Hematopoietic multipotent progenitor cell treated with erythropoietin and hydrocortisone succinate and interleukin-3 and kit ligand, for 4 days (in vitro differentiated cells): Measurements from ENCODE around the gene BIVM.
A peak's percentile ranks its signal among the peaks of the same experiment; 100 is the strongest.

Experiments used
- DNase-seq: peaks from one replicate; pipeline ENCODE4 v3.0.0-alpha.2; 2015

Gene BIVM

DNA sequence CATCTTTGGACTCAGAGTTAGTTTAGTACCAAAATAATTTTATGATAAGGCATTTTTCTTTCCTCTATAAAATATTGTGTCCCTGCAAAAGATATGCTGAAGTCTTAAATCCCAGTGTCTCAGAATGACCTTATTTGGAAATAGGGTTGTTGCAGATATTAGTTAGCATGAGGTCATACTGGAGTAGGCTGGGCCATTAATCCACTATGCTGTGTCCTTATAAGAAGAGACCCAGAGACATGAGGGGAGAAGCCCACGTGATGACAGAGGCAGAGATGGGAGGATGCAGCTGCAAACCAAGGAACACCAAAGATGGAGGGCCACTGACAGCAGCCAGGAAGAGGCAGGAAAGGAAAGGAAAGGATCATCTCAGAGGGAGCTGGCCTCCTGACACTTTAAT is 6.5 kb upstream of the BIVM start:
- DNase-seq = no peak

DNA sequence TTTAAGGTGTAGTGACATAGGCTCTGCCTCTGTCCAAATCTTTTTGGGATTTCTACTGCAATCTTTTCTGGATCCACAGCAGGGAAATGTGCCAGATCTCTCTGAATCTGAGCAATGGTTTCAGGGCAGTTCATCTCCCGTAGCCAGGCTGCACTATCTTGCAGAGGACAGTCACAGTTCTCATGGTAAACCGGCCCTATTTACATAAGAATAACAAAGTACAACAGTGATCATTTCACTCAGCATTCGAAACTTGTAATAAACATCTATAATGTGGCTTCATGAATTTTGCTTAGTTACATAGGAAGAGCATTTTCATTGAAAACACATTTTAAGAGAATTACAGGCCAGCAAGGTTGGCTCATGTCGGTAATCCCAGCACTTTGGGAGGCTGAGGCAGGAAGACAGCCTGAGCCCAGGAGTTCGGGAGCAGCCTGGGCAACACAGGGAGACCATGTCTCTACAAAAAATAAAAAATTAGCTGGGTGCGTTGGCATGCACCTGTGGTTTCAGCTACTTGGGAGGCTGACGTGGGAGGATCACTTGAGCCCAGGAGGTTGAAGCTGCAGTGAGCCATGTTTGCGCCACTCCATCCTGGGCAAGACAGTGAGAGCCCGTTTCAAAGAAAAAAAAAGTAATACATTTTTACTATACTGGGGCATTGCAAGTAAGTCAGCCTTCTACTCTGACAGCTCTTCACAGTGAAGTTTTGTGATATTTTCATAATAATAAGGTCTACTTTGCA is 5.1 kb upstream of the BIVM start:
- DNase-seq = no peak

DNA sequence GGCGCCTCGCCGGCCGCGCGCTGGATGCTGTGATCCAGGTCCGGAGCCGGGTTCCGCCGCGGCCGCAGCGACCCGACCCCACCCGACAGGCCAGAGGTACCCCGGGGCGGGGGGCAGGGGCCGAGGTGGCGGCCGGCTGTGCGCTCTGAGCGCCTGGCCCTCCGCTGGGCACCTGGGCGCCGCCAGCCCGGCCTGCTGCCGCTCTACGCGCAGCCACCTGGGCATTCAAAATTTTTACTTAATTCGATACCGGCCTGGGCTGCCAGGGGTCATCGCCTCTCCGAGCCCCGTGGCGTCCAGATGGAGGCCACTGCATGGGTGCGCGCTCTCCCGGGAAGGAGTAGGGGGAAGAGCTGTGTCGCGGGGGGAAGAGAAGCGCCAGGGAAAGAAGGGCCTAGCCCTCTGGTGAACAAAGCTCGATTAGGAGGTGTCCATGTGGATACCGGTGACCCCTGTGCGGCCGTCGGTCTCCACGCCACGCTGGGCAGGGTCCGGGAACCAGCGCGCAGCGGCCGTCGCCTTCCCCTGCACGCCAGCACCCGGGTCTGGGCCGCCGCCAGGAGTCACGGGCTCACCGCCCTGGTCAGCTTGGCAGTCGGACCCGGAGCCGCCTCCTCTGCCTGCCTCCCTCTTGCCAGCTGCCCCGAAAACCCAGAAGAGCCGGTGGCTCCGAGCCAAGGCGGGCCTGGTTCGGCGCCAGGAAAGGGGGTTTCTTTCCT is 666 bp downstream of the BIVM start:
- no peak for DNase-seq

DNA sequence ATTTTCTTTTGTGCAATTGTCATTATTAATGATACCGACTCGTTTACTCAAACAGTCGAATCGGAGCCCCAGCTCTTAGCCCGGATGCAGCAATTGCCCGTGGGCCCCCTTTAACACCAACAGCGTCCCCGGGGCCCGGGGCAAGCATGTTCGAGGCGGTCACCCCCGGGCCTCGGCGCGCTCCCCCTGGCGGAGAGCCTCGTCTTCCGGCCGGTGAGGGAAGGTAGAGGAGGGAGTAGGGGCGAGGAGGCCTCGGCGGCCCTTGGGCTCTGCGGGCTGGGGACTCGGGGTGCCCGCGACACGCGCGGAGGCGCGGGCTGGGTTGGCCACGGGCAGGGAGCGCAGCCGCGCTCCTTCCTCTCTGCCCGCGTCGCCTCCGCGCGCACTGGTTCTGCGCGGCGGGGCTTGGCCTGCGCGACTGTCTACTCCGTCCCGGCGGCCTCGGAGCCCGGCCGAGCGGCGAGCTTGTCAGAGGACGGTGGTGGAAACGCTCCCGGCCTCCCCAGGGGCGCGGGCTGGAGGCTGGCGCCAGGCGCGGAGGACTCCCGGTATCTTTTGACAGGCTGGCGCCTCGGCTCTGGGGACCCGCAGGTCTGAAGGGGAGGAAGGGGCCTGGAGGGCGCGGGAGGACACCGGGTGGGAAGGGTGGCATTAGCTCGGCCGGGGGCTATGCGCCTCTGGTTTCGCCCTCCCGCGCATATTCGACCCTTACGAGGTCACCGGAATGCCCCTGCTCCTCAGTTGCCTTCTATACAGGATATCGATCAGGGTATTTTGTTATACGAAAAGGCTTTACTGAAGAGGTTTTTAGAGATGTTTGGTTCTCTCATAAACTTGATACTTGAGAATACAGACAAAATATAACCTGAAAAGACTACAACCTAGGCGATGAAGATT is 1.5 kb downstream of the BIVM start:
- peak; percentile 95 for DNase-seq

DNA sequence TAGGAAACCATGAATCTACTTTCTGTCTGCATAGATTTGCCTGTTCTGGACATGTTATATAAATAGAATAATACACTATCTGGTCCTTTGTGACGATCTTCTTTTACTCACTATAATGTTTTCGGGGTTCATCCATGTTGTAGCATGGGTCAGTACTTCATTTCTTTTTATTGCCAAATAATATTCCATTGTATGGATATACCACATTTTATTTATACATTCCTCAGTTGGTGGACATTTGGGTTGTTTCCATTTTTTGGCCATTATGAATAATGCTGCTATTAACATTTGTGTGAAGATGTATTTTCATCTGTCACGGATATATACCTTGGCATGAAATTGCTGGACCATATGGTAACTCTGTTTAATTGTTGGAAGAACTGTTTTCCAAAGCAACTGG is 6.8 kb downstream of the BIVM start:
- no peak for DNase-seq

DNA sequence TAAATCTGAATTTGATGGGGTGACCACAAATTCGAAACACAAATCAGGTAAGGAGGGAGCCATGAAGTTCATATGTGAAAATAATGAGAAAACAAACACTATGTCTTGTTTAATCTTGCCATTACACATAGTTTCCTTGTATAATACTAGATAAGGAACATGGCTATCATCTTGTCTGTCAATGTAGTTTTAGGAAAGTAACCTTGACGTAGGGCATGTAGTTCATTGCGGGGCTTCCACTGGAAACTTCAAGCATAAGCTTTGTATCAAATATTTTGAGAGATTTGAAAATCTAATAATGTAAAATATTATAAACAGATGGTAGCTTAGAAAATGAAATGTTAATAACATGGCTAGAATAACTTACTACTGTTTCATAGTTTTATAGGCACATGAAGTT is 8.8 kb downstream of the BIVM start:
- no peak for DNase-seq

DNA sequence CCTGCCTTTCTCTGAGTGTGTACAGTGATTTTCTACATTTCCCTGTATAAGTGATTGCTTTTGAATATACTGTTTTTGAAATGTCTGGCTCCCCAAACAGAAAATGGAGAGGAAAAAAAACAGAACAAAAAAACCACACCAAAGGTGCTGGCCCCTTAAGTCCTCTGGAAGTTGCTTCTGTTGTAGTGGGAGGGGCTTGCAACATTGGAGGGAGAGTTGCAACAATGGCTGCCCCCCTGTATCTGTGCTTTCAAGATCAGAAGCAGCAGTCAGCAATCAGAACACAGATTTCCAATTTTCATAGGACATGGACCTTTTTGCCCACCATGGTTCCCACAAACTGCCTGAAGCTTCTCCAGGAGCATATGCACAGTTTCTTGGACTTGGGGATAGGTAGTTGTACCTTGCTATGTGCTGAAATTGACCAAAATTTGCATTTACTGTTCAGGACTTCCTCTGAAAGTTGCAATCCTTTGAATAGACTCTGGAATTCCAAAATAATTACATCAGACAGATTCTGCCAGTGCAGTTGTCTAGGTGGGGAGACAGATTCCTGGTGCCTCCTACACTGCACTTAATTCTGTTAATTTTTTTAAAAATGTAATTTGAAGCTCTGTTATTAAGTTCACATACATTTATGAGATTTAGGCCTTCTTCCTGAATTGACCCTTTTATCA is 13.8 kb downstream of the BIVM start:
- peak; percentile 54 for DNase-seq

DNA sequence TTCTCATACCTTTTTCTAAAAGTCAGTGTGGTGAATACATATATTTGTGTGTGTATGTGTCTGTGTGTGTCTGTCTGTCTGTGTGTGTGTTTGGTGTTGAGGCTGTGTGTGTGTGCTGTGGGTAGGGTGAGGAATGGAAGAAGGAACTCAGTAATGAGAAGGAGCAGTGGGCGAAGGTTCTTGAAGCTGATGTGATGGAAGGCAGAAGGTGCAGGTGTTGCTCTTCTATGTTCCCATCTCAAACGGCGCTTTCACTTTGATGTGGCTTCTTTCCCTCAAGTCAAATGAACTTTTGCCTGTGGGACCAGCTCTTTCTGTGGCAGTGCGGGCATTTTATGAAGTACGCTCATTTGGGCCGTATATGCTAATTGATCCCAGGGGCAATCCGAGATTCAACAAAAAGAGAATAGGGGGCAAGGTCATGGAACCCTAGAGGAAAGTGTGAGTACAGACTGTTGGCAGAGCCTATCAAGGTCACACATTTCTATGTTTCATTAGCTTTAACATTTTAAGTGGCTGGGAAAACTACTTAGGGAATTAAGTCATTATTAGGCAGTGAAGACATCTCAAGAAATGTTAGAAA is 15.2 kb downstream of the BIVM start:
- no peak for DNase-seq

DNA sequence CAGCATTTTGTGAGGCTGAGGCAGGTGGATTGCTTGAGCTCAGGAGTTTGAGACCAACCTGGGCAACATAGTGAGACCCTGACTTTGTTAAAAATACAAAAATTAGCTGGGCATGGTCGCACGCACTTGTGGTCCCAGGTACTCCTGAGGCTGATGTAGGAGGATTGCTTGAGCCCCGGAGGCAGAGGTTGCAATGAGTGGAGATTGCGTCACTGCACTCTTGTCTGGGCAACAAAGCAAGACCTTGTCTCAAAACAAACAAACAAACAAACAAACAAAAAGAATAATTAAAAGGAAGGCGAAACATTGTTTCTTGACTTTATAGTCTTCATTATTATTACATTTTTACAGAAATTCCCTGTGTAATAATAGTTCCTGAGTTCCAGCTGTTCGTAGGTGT is 15.9 kb downstream of the BIVM start:
- no peak for DNase-seq

DNA sequence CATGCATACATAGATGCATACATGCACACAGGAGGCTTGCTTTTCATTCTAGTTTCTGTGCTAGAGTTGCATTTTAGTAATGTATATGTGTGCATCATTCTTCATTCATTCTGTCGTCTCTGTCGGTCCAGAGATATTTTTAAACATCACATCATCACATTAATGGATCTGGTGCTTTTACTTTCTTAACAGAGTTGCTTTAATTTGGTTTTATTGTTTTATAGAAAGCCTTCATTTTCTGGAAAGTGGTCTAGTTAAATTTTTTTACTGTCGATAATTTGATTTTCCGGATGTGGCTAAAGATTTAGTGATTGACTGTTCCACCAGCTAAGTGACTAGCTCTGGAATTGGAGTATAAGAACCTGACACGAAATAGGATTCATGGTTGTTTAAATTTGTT is 16.9 kb downstream of the BIVM start:
- DNase-seq = no peak

DNA sequence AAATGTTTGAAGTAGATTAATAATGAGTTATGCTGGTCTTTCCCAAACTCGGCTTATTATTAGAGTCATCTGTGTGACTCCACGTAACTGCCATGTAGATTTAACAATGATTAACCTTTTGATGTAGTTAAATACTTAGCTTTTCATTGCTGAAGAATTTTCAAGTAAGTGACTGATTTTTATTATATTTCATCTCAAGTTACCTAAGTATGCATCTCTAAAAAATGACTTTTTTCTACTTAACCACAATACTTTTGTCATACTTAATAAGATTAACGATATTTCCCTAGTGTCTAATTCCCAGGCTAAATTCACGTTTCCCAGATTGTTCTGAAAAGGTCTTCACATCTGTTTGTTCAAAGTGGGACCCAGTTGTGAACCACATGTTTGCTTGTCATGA is 17.8 kb downstream of the BIVM start:
- DNase-seq = no peak

DNA sequence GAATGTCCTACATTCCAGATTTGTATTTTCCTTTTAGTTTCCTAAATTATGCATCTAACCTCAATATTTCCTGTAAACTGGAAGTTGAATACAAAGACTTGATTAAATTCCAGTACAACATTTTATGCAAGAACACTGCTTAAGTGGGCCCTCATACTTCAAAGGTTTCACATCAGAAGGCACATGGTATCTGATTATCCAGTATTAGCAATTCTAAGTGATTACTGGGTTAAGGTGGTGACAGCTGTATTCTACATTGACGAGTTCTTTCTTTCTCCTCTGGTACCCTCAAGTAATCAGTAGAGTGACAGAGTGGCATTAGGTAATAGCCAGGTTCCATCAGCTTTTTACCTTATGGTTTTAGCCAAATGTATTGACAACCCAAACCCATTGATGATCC is 18.3 kb downstream of the BIVM start:
- DNase-seq = no peak

DNA sequence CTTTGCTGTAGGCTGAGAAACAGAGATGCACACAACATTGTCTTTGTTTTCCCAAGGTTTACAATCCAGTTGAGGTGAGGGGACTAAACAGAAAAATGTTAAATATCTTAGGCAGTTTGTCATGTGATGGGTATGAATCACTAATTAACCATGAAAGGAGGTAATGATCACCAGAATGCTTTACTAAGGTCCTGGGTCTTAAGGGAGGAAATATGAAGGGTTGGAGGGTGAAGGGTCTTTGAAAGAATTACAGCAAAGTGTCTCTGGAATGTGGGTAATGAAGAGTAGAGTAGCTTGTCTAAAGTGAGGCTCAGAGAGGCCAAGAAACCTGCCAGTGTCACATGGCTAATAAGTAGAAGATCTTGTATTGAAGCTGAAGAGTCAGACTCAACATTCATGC is 19.0 kb downstream of the BIVM start:
- no peak for DNase-seq

DNA sequence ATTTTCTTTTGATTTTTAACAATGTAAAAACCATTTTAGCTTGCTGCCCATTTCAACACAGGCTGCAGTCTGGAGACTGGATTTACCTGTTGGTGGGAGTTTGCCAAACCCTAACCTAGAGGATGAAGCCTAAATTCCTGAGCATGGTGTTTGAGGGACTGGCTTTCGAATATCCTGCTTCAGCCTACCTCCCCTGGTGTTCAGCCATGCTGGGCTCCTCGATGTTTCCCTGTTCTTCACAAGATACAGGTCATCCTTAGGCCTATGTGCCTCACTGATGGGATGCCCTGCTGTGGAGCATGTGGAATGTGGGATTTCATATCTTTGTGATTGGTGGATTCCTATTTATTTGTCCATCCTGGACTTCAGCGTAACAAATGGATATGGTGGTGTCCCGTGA is 26.5 kb downstream of the BIVM start:
- no peak for DNase-seq

DNA sequence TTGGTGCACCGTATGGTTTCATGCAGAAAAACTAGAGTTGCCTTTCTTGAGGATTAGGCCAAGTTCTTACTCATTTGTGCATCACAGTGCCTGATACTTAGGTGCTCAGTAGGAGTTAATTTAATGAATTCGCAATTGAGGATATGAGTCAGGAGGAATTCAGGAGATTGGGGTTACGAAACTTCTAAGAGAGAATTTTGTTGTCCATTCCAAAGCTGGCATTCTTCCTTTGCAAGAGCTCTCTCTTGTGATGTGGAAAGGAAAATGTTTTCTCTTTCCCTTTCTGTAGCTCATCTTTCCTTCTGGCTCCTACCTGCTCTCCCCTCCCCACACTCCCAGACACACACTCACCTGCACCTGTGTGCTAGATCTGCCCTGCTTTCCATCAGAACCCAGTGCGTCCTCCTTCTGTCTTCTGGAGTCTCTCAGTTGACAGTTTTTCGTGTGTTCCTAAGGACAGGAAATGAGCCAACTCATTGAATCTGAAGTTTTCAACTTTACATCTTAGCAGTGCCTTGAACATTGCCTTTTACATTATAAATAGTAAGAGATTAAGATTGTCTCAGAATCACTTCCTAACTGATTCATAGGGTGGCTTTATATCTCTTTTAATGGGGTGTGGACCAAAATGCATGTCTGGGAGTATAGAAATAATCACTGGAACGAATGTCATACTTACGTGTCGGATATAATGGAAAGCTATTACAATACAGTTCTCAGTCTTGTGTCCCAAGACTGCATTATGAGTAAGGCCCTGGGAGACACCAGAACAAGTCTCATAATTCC is 27.2 kb downstream of the BIVM start:
- no peak for DNase-seq

DNA sequence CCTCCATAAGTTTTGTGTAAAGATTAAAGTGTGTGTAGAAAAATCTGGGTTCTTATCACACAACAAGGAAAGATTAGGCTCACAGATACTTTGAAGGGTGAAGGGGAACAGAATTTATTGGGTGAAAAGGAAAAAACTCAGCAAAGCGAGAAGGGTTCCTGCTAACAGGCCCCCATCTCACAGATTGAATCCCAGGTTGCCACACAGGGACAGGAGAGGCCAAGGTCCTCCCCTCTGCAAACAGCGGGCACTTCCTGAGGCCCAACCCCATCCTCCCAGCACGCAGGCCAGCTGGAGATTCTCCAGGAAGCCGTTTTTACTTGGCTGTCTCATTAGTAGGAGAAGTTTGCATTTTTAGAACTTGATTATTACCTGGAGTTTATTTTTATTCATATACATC is 31.7 kb downstream of the BIVM start:
- no peak for DNase-seq

DNA sequence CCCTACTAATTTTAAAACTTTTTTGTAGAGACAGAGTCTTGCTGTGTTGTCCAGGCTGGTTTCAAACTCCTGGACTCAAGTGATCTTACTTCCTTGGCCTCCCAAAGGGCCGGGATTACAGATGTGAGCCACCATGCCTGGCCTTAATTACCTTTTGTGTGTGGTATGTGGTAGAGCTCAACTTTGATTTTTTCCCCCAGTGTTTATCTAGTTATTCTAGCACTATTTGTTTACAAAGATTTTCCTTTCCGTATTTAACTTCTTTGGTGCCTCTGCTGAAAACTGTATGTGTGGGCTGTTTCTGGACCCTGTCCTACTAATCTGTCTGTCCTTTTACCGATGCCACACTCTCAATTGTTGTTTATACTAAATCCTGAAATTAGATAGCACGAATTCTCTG is 37.6 kb downstream of the BIVM start:
- no peak for DNase-seq

DNA sequence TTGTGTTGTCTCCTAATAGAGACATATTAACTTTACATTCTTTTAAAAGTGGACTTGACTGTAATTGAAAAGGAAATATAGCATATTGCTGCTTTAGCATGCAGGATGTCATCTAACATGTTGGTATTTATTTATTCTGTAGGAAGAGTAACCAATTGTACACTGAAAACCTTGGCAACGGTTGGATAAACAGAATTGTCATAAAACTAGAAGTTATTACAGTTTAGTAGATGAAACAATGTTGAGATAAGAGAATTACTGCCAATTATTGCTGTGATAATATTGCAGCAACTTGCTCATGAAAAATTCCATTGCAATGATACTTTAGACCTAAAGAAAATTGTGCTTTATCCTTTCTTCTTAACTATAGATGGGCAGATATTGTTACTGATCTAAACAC is 39.4 kb downstream of the BIVM start:
- no peak for DNase-seq

DNA sequence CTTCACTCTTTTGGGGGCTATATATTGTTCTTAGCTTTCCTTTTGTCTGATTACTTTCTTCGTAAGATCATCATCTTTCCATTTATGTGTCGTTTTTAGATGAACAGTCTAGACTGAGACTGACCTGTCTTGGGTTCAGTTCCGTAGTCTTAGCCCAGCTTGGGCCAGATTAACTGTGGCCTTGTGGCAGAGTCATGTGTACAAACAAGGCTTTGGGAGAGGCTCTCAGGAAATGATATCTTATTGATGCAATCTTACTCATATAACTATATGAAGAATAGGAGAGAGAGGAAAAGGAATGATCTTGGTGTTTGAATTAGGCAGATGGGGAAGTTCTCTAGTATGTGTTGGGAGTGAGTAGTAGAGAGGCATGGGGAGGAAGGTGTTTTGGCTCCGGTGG is 40.1 kb downstream of the BIVM start:
- DNase-seq = no peak

DNA sequence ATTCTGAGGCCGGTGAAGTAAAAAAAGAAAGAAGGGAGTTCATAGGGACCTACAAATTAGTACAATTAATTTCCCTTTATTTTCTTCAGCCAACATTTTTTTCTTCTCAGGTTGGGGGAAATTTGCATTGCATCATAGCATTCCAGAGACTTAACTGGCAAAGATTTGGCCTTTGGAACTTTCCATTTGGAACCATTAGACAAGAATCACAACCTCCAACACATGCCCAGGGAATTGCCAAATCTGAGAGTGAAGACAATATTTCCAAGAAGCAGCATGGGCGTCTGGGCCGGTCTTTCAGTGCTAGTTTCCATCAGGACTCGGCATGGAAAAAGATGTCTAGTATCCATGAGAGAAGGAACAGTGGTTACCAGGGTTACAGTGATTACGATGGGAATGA is 40.5 kb downstream of the BIVM start:
- DNase-seq = no peak

DNA sequence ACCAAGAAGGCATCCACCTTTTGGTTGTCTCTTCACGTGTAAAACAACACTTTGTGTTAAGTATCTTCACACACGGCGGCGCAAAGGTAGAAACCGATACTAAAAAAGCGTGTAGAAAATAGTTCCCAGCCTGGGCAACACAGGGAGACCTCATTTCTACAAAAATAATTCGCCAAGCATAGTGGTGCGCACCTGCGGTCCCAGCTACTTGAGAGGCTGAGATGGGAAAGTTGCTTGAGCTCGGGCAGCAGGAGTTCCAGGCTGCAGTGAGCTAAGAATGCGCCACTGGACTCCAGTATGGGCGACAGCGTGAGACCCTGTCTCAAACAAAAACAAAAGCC is 46.3 kb downstream of the BIVM start:
- no peak for DNase-seq

DNA sequence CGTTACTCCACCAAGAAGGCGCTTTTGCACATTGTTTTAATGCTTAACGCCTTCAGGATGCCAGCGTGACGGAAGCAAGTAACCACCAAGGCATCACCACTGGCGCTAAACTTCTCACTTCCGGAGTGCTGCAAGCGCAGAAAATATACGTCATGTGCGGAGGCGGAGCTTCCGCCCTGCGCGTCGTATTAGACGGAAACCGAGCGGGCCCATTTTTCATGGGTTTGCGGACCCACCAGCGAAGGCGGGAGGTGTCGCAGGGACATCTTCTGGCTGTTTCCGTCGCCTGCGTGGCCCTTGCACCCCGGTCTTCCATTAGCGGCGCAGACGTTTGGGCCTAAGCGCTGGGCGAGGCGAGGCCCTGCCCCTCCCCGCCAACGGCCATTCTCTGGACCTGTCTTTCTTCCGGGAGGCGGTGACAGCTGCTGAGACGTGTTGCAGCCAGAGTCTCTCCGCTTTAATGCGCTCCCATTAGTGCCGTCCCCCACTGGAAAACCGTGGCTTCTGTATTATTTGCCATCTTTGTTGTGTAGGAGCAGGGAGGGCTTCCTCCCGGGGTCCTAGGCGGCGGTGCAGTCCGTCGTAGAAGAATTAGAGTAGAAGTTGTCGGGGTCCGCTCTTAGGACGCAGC is 46.8 kb downstream of the BIVM start, which contains the start of gene ERCC5:
Gene ERCC5 (plus strand): TSS at position 403 of the 631 bp plus-strand sequence. CDS start 235 bp downstream, outside the sequence.
- DNase-seq = peak; percentile 99
